DLD1 (cell line): ENCODE results near the gene NEMP1.
"Not testable (repeated sequence)": the region's sequence is repeated elsewhere in the genome, so short reads cannot be mapped to it uniquely, and the experiment has no call there.

ENCODE experiments used
- in situ Hi-C: cut with HindIII; loops from 2 replicates; pipeline ENCODE4 v1.10.0; 2017; ENCODE audit warnings: low sequenced_read_pairs

The NEMP1 gene

GRCh38 chr12:57091638-57092528 lies 13.3 kb upstream of the NEMP1 start:
- in situ Hi-C loops: no loop called here

- in situ Hi-C loops: no loop called here
These were observed 12.5 kb upstream of the NEMP1 start for GRCh38 chr12:57090924-57091637.

- in situ Hi-C loops: no loop called here
These were observed 11.9 kb upstream of the NEMP1 start for GRCh38 chr12:57090490-57090889.

- in situ Hi-C loops: no loop called here
These were observed 11.0 kb upstream of the NEMP1 start for GRCh38 chr12:57089271-57090245.

GRCh38 chr12:57088354-57089270 lies 10.0 kb upstream of the NEMP1 start, which contains the start of gene NAB2:
Gene NAB2 (plus strand): TSS chr12:57089114. CDS start chr12:57089272, 158 bp downstream.
- in situ Hi-C loops: no loop called here

- in situ Hi-C loops: no loop called here
These were observed 9.2 kb upstream of the NEMP1 start for GRCh38 chr12:57087691-57088353.

GRCh38 chr12:57087010-57087690 lies 8.6 kb upstream of the NEMP1 start:
- in situ Hi-C loops: no loop called here

- in situ Hi-C loops: no loop called here
These were observed 8.0 kb upstream of the NEMP1 start for GRCh38 chr12:57086493-57087009.

GRCh38 chr12:57085999-57086492 lies 7.5 kb upstream of the NEMP1 start:
- in situ Hi-C loops: no loop called here

GRCh38 chr12:57080855-57081254 lies 2.3 kb upstream of the NEMP1 start:
- in situ Hi-C loops: no loop called here

GRCh38 chr12:57079821-57080220 lies 1.2 kb upstream of the NEMP1 start:
- in situ Hi-C loops: no loop called here

GRCh38 chr12:57073566-57074450 lies 4.8 kb downstream of the NEMP1 start:
- in situ Hi-C loops: not testable (repeated sequence)

- in situ Hi-C loops: no loop called here
These were observed 5.9 kb downstream of the NEMP1 start for GRCh38 chr12:57072661-57073060.

GRCh38 chr12:57069523-57069922 lies 9.1 kb downstream of the NEMP1 start:
- in situ Hi-C loops: loop anchor here (10.0 kb wide), 1 partner anchor 55 kb away; the partner anchor contains the start of gene LRP1

- in situ Hi-C loops: loop anchor here (10.0 kb wide), 1 partner anchor 59 kb away; the partner anchor contains the start of gene LRP1
These were observed 12.3 kb downstream of the NEMP1 start for GRCh38 chr12:57066245-57066644.

GRCh38 chr12:57063991-57064685 lies 14.5 kb downstream of the NEMP1 start:
- in situ Hi-C loops: loop anchor here (10.0 kb wide), 1 partner anchor 61 kb away; the partner anchor contains the start of gene LRP1
